ENCODE measurements around the gene DCTN3.

Gene DCTN3

DNA sequence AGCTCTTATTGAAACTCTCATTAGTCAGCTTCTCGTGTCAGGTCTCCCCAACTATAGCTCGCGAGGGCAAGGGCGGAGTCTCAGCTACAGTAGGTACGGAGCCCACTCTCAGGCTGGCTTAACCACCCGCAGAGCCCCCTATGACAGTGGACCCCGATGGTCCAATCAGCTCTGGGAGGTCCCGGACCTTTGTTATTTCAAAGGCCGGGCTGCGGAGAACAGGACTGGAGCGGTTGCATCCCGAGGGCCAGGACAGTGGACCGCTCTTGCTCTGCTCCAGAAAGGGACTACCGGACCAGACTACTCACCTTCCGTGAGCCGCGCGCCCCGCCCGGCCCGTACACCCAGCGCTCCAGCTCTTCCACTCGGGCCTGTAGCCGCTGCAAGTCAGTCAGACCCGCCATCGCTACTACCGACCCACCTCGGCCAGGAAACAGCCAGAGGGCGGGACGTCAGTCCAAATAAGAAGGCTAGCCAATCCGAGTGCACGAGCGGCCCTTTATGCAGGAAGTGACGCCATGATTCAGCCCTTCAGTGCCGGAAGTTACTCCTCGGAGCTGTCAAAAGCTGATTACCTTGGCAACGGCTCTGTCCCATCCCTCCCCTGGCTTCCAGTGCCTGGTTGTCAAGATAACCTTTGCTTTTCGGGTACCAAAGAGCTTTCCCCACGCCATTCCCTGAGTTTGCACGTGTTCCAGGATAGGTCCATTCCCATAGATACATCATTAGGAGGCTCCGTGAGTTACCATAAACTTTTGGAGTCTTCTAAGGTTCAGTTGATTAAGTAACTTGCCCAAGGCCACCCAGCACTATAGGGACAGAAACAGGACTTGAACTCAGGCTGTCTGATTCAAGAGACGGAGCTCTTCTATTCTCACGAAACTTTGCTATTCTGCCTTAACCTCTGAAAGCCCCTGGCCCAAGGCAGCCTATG, at the start of gene DCTN3:
Gene DCTN3, minus strand, starts transcription at position 435 of the 934 bp plus-strand sequence. Its CDS starts 31 bp downstream, at position 404.
- peak; percentile 94 for DNase-seq

DNA sequence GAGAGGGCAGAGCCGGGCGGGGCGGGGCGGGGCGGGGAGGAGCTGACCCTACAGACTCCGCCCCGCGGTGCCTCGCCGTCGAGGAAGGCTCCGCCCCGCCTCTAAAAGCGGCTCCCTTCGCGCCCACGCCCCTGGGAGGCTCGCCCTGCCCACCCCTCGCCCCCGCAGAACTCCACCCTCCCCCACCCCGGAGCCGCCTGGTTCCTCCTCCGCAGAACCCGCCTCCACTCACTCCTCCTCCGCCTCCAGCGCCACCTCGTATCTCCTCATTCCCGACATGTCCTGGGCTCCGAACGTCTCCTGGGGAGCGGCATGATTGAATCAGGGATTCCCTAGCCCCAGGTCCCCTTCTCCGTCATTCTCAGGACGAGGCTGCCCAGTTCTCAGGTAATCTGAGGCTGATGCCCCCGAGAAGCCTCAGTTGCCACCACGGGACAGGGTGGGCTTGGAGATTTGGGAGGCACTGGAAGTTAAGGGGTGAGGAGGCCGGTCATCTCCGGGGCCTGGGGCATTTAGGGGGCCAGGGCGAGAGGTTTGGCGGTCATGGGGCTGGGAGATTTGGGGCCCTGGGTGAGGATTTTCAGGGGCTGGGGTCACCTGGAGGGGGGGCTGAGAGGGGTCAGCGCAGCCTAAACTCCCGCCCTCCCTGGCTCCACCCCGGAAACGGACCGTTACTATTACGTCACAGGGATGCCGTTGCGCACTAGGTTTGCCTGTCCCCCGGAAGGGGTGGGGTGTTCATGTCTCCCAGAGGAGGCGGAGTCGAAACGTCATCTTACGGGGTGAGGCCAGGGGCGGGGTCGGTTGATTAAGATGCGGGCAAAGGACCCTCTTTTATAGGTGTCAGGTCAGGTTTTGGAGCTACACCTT, 45.3 kb upstream of the DCTN3 start:
- DNase-seq = peak; percentile 90

- DNase-seq = no peak
These were observed 44.7 kb upstream of the DCTN3 start for GRCh38 chr9:34665067-34665380.

GRCh38 chr9:34664281-34665066, 44.2 kb upstream of the DCTN3 start:
- DNase-seq = peak; percentile 80

DNA sequence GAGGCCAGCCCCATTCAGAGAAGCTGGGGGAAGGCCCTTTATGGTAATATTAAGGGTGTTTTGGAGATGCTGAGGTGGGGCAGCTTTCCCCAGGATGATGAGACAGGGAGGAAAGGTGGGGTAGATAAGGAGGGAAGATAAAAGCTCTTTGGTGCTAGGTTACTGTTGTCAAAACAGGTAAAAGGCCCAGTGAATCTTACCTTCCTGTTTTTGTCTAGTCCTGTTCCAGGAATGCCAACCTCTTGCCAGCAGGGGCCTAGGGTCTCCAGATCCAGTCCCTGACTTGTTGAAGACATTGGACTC, 43.0 kb upstream of the DCTN3 start:
- no peak for DNase-seq

DNA sequence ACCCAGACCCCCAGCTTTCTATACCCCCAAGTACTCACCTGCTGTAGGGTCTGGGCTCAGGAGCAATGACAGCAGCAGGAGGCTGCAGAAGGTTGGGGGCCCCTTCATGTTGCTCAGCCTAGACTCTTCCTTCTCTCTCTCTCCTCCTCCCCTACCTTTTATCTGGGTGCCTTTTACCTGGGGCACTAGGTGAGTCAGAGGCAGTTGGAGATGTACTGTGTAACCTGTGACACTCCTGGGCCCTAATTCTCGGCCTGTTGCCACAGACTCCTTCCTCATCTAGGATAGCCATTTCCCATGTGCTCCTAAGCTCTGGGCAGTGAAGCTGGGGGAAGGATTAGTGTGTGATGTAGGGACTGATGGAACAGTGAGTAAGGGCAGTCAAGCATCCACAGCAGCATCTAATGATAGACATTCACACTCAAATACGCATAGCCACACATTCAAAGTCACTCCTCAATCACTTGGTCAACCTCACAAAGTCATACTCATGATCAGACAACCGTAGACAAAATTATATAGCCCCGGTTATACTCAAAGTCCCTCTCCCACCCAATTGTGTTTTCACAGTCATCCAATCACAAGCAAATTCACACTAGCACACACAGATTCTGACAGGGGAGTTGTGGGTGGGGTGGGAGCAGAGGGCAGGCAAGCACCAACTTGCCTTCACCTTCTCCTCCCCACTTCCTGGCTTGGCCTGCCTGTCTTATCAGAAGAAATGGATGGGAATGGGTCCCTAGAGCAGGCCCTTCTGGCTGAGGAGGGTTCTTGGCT, 42.4 kb upstream of the DCTN3 start, which contains the start of gene CCL27:
Gene CCL27, minus strand, starts transcription at position 132 of the 777 bp plus-strand sequence. Its CDS starts 24 bp downstream, at position 108.
- no peak for DNase-seq

DNA sequence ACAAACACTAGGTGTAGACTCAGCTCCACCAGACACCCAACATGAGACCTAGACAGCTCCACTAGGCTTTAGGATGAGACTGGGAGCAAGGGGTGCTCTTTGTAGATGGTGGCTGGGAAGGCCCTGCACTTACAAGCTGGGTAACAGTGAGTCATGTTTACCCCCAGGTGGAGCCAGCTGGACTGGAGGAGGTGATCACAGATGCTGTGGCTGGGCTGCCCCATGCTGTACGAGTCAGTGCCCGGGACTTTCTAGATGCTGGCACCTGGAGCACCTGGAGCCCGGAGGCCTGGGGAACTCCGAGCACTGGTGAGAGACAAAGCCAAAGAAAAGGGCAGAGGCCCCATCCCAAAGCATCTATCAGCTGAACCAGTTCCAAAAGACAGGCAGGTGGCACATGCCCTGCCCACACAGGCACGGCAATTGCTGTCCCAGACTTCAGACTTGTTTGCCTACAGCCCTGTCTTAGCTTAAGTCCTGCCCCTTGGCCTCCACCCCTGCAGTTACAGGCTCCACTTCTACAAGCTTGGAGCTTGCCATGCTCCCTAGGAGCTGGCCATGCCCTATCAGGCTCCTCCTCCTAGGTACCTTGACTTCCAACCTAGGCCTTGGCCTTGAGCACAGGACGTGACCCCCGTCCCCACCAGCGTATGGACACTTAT, 39.4 kb upstream of the DCTN3 start:
- DNase-seq = peak; percentile 55

GRCh38 chr9:34658461-34658860, 38.2 kb upstream of the DCTN3 start:
- DNase-seq = no peak

GRCh38 chr9:34656992-34657391, 36.7 kb upstream of the DCTN3 start:
- DNase-seq = no peak

DNA sequence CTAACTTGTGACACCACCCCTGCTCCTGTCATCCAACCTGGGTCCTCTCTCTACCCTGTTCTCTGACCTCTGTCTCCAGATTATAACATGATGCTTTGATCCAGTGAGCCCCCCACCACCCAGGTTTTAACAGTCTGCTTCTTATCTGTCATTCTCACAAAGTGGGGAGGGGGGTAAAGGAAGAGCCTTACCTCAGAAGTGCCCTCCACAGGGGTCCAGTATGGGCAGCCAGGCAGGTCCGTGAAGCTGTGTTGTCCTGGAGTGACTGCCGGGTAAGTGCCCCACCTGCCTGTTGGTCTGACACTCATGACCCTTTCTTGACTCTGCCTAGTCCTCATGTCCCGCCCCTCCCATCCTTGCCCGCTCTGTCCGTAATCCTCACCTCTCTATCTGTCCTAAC, 35.1 kb upstream of the DCTN3 start:
- no peak for DNase-seq

DNA sequence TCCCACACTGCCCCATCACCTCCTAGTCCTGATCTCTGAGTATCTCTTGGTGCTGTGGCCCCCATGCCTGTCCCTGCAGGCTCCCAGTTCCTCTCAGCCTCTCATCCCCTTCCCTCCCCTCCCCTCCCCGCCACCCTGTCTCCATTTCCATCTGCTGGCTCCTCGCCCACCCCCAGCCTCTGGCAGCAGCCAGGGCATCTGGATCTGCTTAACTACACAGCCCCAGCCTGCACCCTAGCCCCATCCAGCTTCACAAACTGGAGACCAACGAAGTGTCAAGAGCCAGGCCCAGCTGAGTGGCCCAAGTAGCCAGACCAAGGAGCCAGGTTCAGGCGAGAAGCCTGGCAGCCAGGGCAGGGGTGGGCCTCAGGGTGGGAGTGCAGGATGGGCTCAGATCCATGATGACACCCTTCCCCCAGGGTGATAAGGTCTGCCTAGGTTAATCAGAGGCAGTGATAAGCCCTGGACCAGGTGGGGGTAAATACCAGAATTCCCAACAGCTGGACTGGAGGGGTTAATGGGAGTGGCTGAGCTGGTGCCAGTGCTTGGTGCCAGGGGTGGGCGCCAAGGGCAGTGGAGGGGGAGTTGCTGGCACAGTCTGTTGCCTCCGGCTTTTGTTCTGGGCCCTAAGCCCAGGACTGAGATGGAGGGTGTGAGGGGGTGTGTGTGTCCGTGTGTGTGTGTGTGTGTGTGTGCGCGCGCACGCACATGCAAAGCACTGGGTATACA, 34.2 kb upstream of the DCTN3 start:
- no peak for DNase-seq

GRCh38 chr9:34653151-34654072, 33.1 kb upstream of the DCTN3 start:
- DNase-seq = no peak

GRCh38 chr9:34652602-34653000, 32.3 kb upstream of the DCTN3 start:
- DNase-seq = no peak

DNA sequence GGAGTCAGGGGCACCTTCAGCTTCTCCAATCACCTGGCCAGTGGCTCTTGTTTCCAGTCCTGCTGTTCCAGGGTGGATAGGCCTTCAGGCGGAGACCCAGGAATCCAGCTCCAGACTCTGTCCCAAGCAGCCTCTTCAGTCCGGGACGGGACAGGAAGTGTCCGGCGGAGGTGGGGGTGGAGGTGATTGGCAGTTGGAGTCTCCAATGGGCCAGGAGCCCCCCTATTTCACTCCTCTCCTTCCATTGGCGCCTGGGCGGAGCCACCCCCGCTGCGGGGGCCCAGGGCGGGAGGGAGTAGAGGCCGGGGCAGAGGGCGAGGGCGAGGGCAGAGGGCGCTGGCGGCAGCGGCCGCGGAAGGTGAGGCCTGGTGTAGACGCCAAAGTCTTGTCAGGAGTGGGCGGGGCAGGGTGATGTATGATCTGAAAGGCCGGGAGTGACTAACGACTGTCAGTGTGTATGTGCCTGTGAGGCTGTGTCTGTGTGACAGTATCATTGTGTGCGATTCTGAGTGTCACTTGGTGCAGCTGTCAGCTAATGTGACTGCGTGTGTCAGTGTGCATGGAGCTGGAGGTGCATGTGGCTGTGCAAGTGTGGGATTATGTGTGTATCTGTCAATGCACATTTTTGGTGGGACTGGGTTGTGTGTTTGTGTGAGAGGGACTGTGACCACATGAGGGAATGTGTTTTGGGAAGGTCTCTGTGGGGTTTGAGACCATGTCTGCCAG, 31.7 kb upstream of the DCTN3 start, which contains the start of gene IL11RA:
Gene IL11RA, plus strand, starts transcription at position 310 of the 726 bp plus-strand sequence. CDS start 3,033 bp downstream, outside the sequence.
- DNase-seq = no peak

DNA sequence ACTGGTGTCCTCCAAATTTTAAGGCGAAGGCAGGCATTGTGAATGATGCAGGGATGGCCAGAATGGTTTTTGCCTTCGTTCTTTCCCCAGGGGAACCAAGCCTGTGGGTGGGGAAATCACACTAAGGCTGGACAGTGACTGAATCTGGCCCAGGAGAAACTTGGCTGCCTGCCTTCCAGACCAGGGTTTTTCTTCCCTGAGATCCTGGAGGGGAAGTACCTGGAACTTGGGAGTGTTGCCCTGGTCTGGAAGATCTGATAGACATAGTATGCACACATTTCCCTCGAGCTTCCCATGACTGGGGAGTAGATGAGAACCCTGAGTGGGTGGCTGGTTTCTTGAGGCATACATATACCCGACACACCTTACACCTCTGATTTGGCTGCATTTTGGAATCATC, 31.0 kb upstream of the DCTN3 start:
- no peak for DNase-seq

GRCh38 chr9:34650816-34651215, 30.5 kb upstream of the DCTN3 start:
- DNase-seq = no peak

- no peak for DNase-seq
These were observed 28.4 kb upstream of the DCTN3 start for GRCh38 chr9:34648673-34649072.

GRCh38 chr9:34647651-34648050, 27.4 kb upstream of the DCTN3 start:
- DNase-seq = no peak

- DNase-seq = no peak
These were observed 26.7 kb upstream of the DCTN3 start for GRCh38 chr9:34647084-34647403.

Data from RPMI8226 (cell line).